ENCODE results near the gene F12.

GRCh38 chr5:177440990-177441780 is 31.8 kb upstream of the F12 start:
- TF ChIP-seq, protein P1, sequence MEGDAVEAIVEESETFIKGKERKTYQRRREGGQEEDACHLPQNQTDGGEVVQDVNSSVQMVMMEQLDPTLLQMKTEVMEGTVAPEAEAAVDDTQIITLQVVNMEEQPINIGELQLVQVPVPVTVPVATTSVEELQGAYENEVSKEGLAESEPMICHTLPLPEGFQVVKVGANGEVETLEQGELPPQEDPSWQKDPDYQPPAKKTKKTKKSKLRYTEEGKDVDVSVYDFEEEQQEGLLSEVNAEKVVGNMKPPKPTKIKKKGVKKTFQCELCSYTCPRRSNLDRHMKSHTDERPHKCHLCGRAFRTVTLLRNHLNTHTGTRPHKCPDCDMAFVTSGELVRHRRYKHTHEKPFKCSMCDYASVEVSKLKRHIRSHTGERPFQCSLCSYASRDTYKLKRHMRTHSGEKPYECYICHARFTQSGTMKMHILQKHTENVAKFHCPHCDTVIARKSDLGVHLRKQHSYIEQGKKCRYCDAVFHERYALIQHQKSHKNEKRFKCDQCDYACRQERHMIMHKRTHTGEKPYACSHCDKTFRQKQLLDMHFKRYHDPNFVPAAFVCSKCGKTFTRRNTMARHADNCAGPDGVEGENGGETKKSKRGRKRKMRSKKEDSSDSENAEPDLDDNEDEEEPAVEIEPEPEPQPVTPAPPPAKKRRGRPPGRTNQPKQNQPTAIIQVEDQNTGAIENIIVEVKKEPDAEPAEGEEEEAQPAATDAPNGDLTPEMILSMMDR (IDR thresholded peaks at IDR 0.05; ENCODE audit: insufficient read depth, low read length) = no peak
- TF ChIP-seq SPI1 (IDR thresholded peaks at IDR 0.05; ENCODE audit: borderline replicate concordance, low read depth) = no peak
- 0 out of 2 replicates have a peak, but pooled peaks have one; percentile 1 for TF ChIP-seq POLR2AphosphoS5 (IDR thresholded peaks at IDR 0.05; ENCODE audit: low read depth)
- no peak for TF ChIP-seq GABPA (IDR thresholded peaks at IDR 0.05; ENCODE audit: low read depth)
- TF ChIP-seq, protein P2, sequence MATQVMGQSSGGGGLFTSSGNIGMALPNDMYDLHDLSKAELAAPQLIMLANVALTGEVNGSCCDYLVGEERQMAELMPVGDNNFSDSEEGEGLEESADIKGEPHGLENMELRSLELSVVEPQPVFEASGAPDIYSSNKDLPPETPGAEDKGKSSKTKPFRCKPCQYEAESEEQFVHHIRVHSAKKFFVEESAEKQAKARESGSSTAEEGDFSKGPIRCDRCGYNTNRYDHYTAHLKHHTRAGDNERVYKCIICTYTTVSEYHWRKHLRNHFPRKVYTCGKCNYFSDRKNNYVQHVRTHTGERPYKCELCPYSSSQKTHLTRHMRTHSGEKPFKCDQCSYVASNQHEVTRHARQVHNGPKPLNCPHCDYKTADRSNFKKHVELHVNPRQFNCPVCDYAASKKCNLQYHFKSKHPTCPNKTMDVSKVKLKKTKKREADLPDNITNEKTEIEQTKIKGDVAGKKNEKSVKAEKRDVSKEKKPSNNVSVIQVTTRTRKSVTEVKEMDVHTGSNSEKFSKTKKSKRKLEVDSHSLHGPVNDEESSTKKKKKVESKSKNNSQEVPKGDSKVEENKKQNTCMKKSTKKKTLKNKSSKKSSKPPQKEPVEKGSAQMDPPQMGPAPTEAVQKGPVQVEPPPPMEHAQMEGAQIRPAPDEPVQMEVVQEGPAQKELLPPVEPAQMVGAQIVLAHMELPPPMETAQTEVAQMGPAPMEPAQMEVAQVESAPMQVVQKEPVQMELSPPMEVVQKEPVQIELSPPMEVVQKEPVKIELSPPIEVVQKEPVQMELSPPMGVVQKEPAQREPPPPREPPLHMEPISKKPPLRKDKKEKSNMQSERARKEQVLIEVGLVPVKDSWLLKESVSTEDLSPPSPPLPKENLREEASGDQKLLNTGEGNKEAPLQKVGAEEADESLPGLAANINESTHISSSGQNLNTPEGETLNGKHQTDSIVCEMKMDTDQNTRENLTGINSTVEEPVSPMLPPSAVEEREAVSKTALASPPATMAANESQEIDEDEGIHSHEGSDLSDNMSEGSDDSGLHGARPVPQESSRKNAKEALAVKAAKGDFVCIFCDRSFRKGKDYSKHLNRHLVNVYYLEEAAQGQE (IDR thresholded peaks at IDR 0.05; ENCODE audit: insufficient replicate concordance, low read depth) = no peak

Measured in HL-60 (cell line).